Stimulated activated CD4-positive, alpha-beta T cell treated with anti-CD3 and anti-CD28 coated beads, Interleukin-1b, Interleukin-23, amount 100 ng/mL, for 1 hour (primary cell): Measurements from ENCODE around the gene THAP7.

ENCODE experiments used
- DNase-seq, 2 donors: peaks; one replicate each; pipeline ENCODE4 v3.0.0-alpha.2; 2020; ENCODE audit warnings: low read depth in 2 of 2

THAP7 gene

DNA sequence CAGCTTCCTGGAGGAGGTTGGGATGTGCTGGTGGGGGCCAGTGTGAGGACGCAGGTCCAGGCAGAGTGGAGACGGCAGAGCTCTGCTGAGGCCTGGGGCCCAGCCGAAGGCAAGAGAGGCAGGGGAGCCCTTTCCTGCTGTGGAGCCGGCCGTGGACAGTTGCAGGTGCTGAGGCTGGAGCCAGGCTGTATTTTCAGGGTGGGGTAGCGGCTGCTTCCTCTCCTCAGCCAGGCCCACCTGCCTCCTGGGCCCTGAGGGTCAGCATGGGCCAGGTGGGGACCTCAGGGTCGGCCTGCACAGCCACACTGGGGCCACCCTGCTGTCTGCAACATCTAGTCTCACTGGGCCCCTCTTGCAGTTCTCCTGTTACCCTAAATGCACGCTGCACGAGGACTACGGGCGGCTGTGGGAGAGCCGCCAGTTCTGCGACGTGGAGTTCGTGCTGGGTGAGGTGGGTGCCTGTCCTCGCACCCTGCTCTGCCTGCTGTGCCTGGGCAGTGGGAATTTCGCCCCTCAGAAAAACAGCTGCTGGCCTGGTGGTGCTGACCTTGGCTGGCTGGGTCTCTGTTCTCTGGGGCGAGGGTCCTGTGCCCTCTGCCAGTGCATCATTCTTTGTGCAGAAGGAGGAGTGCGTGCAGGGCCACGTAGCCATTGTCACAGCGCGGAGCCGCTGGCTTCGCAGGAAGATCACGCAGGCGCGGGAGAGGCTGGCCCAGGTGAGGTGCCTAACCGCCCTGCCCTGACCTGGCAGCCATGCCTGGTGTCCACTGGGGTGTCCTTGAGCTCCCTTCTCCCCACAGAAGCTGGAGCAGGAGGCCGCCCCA is 8.4 kb downstream of the THAP7 start:
- no peak for DNase-seq

DNA sequence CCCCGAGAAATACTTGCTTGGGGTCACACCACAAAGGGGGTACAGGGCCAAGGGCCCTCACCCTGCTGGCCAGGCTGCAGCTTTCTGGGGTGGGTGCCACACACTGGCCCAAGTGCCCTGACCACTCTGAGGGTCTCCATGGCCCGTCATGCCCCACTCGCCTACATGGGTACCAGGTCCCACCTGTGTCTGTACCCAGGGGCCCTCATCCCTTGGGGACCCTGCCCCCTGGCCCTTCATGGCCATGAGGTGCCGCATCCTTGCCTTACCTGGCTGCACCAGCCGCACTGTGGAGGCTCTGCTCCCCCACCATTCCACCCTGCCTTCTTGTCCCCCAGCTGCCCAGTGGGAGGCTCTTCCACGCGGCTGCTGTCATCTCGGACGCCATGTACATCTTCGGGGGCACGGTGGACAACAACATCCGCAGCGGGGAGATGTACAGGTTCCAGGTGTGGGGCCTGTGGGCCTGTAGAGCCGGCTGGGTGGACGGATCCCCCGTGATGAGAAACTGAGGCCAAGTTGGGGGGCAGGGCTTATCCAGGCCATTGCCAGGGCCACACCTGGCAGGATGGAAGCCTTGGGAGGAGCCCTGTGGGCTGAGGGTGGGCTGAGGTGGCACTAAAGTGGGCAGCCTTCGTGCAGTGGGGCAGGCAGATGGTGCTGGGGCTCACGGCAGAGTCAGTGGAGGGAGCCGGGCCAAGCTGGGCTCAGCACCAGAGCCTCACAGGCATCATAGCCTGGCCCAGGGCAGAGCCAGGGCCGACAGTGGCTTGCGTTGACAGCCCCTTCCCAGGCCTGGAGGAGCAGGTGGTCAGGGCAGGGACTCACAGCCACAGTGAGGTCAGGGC is 9.2 kb downstream of the THAP7 start:
- no peak for DNase-seq

DNA sequence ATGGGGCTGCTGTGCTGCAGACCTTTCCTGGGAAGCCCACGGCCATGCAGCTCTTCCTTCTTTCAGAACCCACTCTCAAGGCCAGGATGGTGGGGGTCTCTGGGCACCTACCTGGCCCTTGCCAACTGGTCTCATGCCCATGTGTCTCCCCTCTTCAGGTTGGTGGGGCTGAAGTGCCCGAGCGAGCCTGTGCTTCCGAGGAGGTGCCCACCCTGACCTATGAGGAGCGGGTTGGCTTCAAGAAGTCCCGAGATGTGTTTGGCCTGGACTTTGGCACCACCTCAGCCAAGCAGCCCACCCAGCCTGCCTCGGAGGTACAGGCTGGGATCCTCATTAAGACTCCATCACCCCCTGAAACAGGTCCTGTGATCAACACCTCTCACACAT is 9.9 kb downstream of the THAP7 start:
- no peak for DNase-seq

DNA sequence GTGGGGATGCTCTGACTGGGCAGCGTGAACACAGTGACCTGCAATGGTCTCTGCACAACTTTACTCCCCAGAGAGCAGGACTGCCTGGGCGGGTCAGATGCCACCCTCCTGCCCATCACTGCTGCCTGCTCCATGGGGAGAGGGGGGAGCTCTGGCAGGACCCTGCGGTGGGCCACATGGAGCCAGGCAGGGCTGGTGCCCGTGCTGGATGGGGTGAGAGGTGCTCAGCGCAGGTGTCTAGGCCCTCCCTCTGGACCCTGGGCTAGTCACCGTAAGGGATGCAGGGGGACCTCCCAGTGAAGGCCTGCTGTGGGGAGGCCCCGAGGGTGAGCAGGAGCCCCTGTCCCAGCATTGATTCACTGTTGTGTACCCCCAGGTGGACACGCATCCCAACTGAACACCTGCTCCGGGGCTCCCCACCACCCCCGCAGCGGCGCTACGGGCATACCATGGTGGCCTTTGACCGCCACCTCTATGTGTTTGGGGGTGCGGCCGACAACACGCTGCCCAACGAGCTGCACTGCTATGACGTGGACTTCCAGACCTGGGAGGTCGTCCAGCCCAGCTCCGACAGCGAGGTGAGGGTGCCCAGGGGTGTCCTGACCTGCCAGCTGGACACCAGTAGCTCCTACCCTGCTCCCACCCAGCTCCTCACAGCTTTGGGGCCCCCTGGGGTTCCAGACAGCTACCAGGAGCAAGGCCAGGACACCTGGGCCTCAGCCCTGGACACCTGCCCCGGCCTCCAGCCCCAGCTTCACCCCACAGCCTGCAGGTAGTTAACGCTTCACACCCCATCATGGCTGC is 10.5 kb downstream of the THAP7 start:
- DNase-seq = no peak

DNA sequence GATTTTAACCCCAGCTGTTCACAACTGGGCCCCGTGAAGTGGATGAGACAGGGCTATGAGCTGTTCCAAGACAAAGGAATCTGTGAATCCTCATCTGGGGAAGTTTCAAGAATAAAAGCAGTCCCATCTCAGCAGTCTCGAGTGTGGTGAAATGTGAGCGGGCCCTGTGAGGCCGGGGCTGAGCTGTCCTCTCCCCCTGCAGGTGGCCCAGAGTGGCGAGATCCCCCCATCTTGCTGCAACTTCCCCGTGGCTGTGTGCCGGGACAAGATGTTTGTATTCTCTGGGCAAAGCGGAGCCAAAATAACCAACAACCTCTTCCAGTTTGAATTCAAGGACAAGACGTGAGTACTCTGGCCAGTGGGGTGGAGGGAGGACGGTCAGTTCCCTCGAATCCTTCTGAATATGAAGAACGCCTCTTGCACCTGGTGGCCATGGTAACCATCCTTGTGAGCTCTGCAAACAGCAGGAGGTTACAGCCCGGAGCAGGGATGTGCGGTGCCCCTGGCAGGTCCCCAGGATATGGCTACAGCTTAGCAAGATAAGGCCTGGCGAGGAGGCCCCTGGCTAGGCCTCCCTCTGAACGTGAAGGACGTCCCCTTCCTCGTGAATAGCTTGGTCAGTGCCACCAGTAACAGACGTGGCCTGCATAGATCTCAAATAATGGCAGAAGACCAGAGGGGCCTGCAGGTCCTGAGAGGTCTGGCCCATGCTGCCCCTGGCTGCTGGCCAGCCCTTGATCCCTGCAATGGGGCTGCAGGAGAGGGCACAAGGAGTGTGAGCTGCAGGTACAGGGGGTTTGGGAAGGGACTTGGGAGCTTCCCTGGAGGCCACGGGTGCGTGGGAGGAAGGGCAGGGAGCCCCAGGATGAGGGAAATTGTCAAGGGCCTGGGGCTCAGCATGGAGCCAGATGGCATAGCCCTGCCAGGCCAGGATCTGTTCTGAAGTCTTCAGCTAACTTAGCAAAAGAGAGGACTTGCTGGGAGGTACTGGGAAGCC is 11.4 kb downstream of the THAP7 start:
- DNase-seq = no peak

DNA sequence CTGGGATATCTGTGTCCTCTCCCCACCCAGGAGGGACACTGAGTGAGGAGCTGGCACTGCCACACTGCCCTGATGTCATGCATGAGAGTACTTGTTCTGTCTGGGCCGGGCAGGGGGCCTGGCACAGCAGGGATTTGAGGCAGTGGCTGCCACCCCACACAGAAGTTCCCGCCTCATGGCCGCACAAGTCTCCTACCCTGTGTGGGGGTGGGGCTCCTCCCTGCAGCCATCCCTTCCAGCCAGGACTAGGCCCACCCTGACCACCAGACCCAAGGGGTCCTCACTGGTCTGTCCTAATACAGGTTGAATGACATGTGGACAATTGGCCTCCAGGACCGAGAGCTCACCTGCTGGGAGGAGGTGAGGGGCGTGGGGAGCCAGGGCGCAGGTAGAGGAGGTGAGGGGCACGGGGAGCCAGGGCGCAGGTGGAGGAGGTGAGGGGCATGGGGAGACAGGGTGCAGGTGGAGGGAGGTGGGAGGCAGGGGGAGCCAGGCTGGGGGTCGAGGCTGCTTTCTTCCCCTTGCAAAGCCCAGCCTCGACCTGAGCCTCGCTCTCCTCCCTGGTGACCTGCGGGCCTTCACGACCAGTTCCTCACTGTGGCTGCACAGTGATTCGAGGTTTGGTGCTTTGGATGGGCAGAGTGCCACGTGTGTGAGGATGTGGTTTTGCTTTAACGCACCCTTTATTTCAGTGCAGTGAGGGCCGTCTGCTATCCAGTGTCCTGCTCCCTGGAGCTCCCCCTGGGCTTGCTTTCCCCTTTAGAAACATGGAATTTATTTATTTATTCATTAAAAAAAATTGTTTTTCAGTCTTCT is 12.4 kb downstream of the THAP7 start:
- no peak for DNase-seq

DNA sequence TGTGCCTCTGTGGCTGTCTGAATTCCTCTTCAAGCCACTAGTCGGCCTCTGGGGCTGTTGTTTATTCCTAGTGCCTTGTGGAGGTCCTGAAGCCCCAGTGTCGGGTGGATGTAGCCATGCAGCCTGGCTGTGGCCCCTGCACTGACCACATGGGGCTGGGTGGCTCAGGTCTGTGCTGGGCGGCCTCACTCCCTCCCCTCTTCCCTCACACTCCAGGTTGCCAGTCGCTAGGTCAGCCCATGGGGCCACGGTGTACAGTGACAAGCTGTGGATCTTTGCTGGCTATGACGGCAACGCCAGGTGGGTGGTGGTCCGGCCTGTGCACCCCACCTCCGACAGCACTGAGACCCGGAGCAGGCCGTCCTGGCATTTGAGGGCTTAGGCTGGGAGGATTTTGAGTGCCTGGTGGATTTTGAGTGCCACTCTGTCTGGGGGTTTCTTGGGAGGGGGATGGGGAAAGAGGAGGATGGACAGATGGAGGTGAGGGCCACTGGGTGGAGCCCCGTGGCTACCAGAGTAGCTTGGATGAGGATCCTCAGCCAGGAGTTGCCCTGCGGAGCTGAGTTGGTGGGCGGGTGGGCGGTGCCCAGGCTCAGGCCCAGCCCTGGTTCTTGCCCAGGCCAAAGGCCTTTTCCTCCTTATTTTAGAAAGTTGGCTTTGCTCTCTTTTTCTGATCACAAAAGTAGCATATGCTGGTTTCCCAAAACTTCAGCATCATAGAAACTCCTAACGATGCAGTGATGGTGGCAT is 13.2 kb downstream of the THAP7 start:
- no peak for DNase-seq

DNA sequence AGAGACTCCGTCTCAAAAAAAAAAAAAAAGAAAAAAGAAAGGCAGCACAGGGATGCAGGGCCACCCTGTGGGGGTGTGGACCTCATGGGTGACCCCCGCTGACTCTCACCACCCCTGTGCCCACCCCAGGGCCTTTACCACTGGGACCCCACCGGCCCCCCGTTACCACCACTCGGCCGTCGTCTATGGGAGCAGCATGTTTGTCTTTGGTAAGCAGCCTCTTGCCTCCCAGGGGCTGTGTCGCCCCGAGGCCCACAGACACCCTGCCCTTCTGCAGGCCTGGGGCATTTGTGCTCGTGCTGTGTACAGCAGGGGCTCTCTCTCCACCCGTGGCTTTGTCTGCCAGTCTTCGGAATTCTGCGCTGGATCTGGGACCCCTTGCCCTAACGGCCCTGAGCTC is 14.5 kb downstream of the THAP7 start:
- no peak for DNase-seq

DNA sequence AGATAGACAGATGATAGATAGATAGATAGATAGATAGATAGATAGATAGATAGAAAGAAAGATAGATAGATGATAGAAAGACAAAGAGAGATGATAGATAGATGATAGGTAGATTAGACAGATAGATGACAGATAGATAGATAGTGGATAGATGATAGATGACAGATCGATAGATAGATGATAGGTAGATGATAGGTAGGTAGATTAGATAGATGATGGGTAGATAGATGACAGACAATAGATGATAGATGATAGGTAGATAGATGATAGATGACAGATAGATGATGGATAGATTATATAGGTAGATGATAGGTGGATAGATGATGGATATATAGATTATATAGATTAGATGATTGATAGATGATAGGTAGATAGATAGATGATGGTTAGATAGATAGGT is 15.6 kb downstream of the THAP7 start:
- no peak for DNase-seq

DNA sequence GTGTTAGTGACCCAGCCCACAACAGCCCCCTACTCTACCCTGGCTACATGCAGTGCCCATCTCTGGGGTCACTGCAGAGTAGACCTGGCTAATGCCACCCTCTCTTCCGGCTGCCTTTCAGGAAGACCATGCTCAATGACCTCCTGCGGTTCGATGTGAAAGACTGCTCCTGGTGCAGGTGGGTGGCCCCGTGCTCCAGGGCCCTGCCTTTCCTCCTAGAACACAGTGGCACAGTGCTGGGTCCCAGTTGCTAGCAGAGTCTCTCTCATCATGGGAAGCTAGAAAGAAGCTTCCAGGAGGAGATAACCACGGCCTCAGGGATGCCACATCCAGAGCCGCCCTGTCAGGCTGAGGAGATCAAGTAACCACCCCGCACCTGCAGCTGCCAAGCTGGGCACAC is 16.2 kb downstream of the THAP7 start:
- DNase-seq = no peak

DNA sequence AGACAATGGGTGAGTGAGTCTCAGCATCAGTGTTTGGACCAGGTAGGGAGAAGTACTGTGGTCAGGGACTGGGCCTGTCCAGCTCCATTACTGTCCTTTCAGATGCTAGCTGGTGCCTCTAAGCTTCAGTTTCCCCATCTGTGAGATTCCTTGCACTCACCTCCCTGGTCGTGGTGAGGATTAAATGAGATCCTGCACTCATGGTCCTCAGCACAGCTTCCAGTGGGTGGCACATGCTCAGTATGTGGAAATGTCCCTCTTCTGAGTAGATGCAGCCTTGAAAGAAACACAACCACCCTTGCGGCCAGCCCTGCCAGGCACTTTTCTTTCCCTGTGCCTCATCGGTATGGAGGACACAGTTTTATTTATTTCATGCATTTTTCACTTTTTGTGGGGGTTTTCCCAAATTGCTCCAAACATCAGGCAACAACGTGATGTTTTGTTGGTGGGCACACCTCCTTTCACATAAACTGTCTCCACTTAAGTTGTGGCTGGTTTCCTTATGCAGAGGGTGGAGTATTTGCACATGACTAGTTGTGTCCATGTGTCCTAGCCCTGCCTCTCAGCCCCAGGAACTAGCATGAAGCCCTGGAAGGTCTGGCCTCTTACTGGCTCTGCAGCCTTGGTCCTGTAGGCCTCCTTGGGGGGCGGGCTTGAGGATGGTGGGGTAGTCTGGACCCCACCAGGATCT is 18.7 kb downstream of the THAP7 start:
- DNase-seq = no peak

DNA sequence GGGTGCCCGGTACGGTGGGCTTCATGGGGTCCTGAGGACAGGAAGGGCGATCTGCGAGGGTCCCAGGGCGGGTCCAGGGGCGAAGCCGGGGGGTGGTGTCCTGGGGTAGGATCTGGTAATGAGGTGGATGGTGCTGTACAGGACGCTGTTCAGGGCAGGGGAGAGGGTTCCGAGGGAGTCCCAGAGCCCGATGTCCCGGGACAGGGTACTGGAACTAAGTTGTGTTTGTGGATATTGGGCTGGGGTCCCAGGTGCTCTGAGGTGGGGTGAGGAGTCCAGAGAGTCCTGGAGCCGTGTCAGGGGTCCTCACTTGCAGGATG is 19.4 kb downstream of the THAP7 start:
- no peak for DNase-seq

DNA sequence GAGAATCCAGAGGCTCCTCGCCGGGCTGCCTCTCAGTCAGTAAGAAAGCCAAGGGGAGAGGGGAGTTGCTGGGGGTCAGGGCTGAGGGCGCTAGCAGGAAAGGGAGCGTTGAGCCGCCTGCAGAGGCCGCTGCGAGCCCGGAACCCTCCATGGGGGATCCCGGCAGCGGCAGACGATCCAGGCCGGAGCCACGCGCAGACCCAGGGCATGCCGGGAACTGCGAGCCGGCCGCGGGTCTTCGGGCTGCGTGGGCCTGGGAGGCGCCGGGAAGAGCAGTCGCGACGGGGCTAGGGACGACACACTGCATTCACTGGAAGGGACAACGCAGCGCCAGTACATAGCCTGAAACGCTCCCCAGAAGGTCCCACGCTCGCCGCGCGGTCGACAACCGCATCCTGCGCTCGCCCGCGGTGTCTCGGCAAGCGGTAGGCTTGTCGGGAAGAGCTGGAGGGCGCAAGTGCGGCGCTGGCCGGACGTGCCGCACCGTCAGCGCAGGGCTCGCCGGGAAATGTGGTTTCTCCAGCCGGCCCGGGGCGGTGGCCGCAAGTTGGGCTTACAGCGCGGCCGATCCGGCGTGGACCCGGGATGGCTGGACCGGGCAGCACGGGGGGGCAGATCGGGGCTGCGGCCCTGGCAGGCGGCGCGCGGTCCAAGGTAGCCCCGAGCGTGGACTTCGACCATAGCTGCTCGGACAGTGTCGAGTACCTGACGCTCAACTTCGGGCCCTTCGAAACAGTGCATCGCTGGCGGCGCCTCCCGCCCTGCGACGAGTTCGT is 19.9 kb downstream of the THAP7 start, which contains the start of gene LZTR1:
LZTR1 (plus strand) TSS at position 511 of the 776 bp plus-strand sequence; CDS start at position 586, 75 bp downstream.
- peak; percentile 23 to 48 for DNase-seq

DNA sequence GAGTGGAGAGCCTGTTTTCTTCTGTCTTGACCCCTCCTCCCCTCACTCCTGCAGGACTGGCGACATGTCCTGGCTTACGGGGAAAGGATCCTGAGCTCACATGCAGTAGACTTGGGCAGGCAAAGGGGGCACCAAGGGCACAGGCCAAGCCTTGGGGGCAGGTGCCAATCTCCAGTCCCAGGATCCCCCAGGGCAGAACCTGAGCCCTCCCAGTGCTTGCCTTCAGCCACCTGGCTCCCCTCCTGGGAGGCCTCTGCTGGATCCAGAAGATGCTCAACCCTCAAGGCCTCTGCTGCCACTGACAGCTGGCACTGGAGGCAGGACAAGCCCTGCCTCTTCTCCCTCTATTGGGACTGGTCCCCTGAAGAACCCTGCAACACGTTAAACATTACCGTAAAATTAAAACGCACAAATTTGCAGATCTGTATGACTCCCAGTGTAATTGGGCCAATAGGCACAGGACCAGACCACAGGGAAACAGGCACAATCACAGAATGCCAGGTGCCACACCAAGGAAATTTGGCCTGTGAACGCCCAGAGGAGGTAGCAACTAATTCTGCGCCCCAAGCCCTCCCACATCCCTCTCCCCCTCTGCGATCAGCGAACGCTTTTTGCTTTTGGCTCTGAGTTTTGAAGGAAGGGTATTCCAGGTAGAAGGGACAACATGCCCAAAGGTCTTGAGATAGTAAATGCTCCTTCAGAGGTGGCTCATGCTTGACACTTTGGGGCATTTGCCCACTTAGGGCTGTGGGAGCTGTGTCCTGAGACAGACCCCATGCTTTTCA is 20.8 kb downstream of the THAP7 start:
- no peak for DNase-seq

DNA sequence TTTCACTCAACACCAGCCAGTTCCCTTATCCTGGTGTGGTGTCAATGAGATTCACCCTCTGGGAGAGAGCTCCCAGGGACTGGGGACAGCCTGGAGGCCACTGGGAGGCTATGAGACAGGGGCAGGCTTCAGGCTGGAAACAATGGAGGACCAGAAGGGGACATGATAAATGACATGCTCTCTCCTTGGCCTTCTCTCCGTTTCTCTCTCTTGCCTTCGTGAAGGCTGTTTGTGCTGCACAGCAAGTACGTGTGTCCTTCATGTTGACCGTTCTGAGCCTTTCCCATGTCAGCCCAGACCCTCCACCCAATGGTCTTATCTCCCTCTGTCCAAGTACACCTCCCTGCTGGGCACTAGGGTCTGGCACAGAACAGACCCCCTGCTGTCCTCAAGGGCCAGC is 21.4 kb downstream of the THAP7 start:
- no peak for DNase-seq

DNA sequence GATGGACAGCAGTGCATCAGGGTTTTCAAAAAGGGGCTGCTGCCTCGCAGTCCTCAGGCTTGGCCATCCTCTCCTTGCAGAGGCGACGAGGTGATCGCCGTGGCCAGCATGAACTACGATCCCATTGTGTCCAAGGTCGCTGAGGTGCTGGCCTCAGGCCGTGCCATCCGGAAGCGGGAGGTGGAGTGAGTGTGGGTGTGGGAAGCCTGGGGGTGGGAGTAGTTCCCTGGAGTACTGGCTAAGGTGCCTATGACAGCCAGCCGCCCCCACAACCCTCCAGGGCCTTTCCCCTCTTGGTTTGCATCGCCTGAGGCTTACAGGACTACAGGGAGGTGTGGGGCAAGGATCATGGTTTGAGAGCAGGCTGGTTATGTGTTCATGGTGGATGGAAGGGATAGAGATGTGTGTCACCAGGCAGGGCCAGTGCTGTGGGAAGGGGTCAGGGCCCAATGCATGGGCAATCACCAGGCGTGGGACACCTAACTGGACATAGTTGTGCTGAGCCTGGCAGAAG is 21.9 kb downstream of the THAP7 start:
- DNase-seq = no peak

DNA sequence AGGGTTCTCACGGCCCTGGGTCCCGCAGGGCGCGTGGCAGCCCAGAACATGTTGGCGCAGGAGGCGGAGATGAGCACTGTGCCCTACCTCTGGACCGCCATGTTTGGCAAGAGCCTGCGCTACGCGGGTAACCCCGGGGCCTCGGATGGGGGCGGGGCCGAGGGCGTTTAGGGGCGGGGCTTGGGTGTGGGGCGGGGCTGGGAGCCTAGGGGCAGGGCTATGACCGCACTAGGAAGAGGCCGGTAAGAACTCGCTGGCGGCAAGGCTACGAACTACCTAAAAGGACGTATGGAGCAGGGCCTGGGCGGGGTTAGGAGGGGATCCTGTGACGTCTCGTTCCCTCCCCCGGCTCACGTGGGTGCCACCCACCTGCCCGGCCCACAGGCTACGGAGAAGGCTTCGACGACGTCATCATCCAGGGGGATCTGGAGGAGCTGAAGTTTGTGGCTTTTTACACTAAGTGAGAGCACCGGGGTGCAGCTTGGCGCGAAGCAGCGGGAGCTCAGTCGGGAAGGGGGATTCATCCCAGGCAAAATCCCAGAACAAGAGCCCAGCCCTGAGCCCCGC is 22.6 kb downstream of the THAP7 start:
- DNase-seq = peak in 1 of 2 donors; percentile 38
